K562 (cell line): Measurements from ENCODE around the gene TMEM150A. TPM values are rescaled to one million over a fixed set of nuclear protein-coding genes. Genes with fewer than 3 reads are reported as not detected.

ENCODE experiments used
- ATAC-seq: fragments of 200-7000 bp; cut with Tn5 transposase; 3 replicates; pipeline ENCODE4 v1.9.1; 2020; ENCODE audit warnings: moderate library complexity
- BruUV-seq: library from RNA; stranded (reverse); fragments of 400-500 nt; replicated peaks from 2 replicates; lab custom pipeline; 2021; lab: Mats Ljungman, UMichigan
- CTCF ChIA-PET: fragments of 300-600 bp; formaldehyde crosslinking; extraction: SDS; loops from one replicate; lab custom pipeline; 2021; ENCODE audit warnings: low intra/inter-chr PET ratio; lab: Yijun Ruan, JAX
- POLR2A ChIA-PET: fragments of 300-600, 350-650 bp; sonication (Branson Sonifier 250); formaldehyde crosslinking; extraction: SDS; loops from one replicate; lab custom pipeline; 2021; ENCODE audit warnings: antibody characterized with exemption, inconsistent platforms; lab: Yijun Ruan, JAX
- DNase-seq, 4 experiments: peaks; one replicate each; pipeline versions ENCODE4 v3.0.0 to v3.0.0-alpha.2; 2011 to 2018; ENCODE audit warnings: low spot score in 3 of 4, mixed read lengths in 3 of 4; ENCODE audit errors: extremely low read depth in 1 of 4
- FAIRE-seq: peaks from 2 replicates; lab custom pipeline; 2011; peaks lifted over from hg19 to GRCh38; lab: Jason Lieb, UNC
- H2AFZ ChIP-seq: 2 replicates; pipeline ENCODE4 v1.6.0; 2011; ENCODE audit warnings: low read depth, low read length, control low read depth, inconsistent platforms
- H3K27ac ChIP-seq: fragments of 200-600 bp; 3 replicates; pipeline ENCODE4 v1.8.0; 2011; ENCODE audit warnings: low read depth, mild to moderate bottlenecking, control low read depth, inconsistent platforms, low read length, moderate library complexity, mixed read lengths; ENCODE audit errors: extremely low read depth
- H3K27me3 ChIP-seq, 2 experiments: fragments of 300-600 bp in 1 of 2; 2 replicates in 1 of 2; 3 replicates in 1 of 2; pipeline versions ENCODE4 v1.6.0 to v1.8.0; 2011; ENCODE audit warnings: inconsistent platforms in 2 of 2, low read length in 2 of 2, mild to moderate bottlenecking in 1 of 2, mixed read lengths in 1 of 2, moderate library complexity in 1 of 2; ENCODE audit not compliant: control insufficient read depth in 2 of 2, insufficient read depth in 2 of 2
- H3K36me3 ChIP-seq: fragments of 300-600 bp; 3 replicates; pipeline ENCODE4 v1.8.0; 2011; ENCODE audit warnings: mild to moderate bottlenecking, low read length, inconsistent platforms; ENCODE audit not compliant: control insufficient read depth, insufficient read depth
- H3K4me1 ChIP-seq, 2 experiments: fragments of 200-600 bp in 1 of 2; replicated peaks in 1 of 2; 2 replicates in 1 of 2; 3 replicates in 1 of 2; pipeline versions ENCODE4 v1.5.1 to v1.8.0; 2011; ENCODE audit warnings: inconsistent platforms in 2 of 2, low read length in 2 of 2, mild to moderate bottlenecking in 1 of 2, mixed read lengths in 1 of 2, moderate library complexity in 1 of 2; ENCODE audit not compliant: control insufficient read depth in 2 of 2, insufficient read depth in 2 of 2
- H3K4me2 ChIP-seq: 2 replicates; pipeline ENCODE4 v1.6.1; 2011; ENCODE audit warnings: low read length, control low read depth, inconsistent platforms, mixed read lengths; ENCODE audit not compliant: insufficient read depth
- H3K4me3 ChIP-seq: fragments of 200-600 bp; sonication (generic), shearing (Covaris generic); 2 replicates; pipeline ENCODE4 v1.5.1; 2016; ENCODE audit warnings: control low read depth, inconsistent platforms
- H3K79me2 ChIP-seq: fragments of 200-600 bp; 3 replicates; pipeline ENCODE4 v1.8.0; 2011; ENCODE audit warnings: low read length, inconsistent platforms; ENCODE audit not compliant: control insufficient read depth, insufficient read depth
- H3K9ac ChIP-seq, 2 experiments: 2 replicates each; pipeline versions ENCODE4 v1.6.0 to v1.6.1; 2011; ENCODE audit warnings: low read depth in 2 of 2, low read length in 2 of 2, control low read depth in 1 of 2, inconsistent platforms in 1 of 2, mild to moderate bottlenecking in 1 of 2, mixed read lengths in 1 of 2; ENCODE audit not compliant: insufficient read depth in 1 of 2
- H3K9me1 ChIP-seq: one replicate; pipeline ENCODE4 v1.6.0; 2011; ENCODE audit warnings: inconsistent platforms, mild to moderate bottlenecking, low read length, moderate library complexity; ENCODE audit not compliant: control insufficient read depth, insufficient read depth
- H3K9me3 ChIP-seq: replicated peaks from 2 replicates; pipeline ENCODE4 v1.5.1; 2011; ENCODE audit warnings: low read depth, low read length, inconsistent platforms; ENCODE audit not compliant: control insufficient read depth, insufficient read depth
- H4K20me1 ChIP-seq: replicated peaks from 2 replicates; pipeline ENCODE4 v1.6.1; 2011; ENCODE audit warnings: low read length, inconsistent platforms, mixed read lengths; ENCODE audit not compliant: control insufficient read depth, insufficient read depth
- ELF1 ChIP-seq: fragments of 200-800 bp; sonication (Bioruptor generic); IDR thresholded peaks from 2 replicates; pipeline ENCODE4 v1.6.1; 2016; ENCODE audit warnings: missing genetic modification characterization, missing compliant biosample characterization
- HES1 ChIP-seq: fragments of 450-650 bp; IDR thresholded peaks from 2 replicates; pipeline ENCODE4 v1.6.1; 2016; ENCODE audit warnings: low read depth, mild to moderate bottlenecking, moderate library complexity
- HNRNPLL ChIP-seq: fragments of 200-400 bp; formaldehyde crosslinking; IDR thresholded peaks from 2 replicates; pipeline ENCODE4 v1.6.1; 2017; ENCODE audit warnings: low read length, low read depth, mild to moderate bottlenecking; ENCODE audit not compliant: poor library complexity, severe bottlenecking
- PHB ChIP-seq: fragments of 250-450 bp; sonication (Bioruptor Pico); IDR thresholded peaks from 2 replicates; pipeline ENCODE4 v1.5.0; 2021
- RB1 ChIP-seq: fragments of 450-650 bp; IDR thresholded peaks from 2 replicates; pipeline ENCODE4 v1.6.1; 2017; ENCODE audit warnings: low read depth, mild to moderate bottlenecking
- STAT5A ChIP-seq: IDR thresholded peaks from 2 replicates; pipeline ENCODE4 v1.6.1; 2012; ENCODE audit warnings: low read length, inconsistent platforms, borderline replicate concordance
- TEAD2 ChIP-seq: fragments of 450-650 bp; IDR thresholded peaks from 2 replicates; pipeline ENCODE4 v1.6.1; 2016; ENCODE audit warnings: missing genetic modification characterization, control low read depth, missing compliant biosample characterization
- THRAP3 ChIP-seq: fragments of 450-650 bp; IDR thresholded peaks from 2 replicates; pipeline ENCODE4 v1.6.1; 2016; ENCODE audit warnings: mild to moderate bottlenecking, inconsistent platforms, borderline replicate concordance
- WGBS: fragments of 100-300 bp; shearing (Covaris generic); methylation state at CpG from one replicate; pipeline ENCODE4 v1.1.6; 2016; ENCODE audit warnings: low coverage, mixed read lengths; ENCODE audit not compliant: insufficient coverage; ENCODE audit errors: missing lambda C conversion rate; 5-methylcytosine and 5-hydroxymethylcytosine counted together
- in situ Hi-C: fragments of 300-500 bp; cut with MboI; formaldehyde crosslinking; loops from 4 replicates; pipeline ENCODE4 v1.15.0; 2018; ENCODE audit warnings: inconsistent platforms, mixed read lengths
- intact Hi-C: fragments of 100-400 bp; cut with micrococcal nuclease; formaldehyde crosslinking; loops from 2 replicates; pipeline ENCODE4 v1.14.2; 2022
- polyA plus RNA-seq, 8 experiments: library from polyadenylated mRNA; depleted of rRNA in 4 of 8; stranded (reverse) in 5 of 8; unstranded in 3 of 8; fragments of >200 nt; fragmentation: Nextera tagmentation in 2 of 8; fragmentation: Illumina TruSeq in 1 of 8; extraction: Ambion mirVana in 2 of 8; extraction: Trizol in 1 of 8; gene quantifications; 2 replicates each; pipeline versions ENCODE4 v1.2.1 to v1.2.3, GENCODE V29; 2011 to 2014; ENCODE audit warnings: inconsistent platforms in 1 of 8, missing spikeins in 1 of 8
- total RNA-seq, 7 experiments: library from RNA; depleted of rRNA in 6 of 7; stranded (reverse); fragments of >200 nt in 6 of 7; fragmentation: Illumina TruSeq in 2 of 7; extraction: Trizol in 2 of 7; gene quantifications; 2 replicates each; pipeline versions ENCODE4 v1.2.1 to v1.2.3, GENCODE V29; 2011 to 2021; ENCODE audit warnings: low replicate concordance in 1 of 7
- TF ChIP-seq, protein P1 (sequence below): IDR thresholded peaks from 3 replicates; pipeline ENCODE4 v1.6.1; 2011; ENCODE audit warnings: borderline replicate concordance, mild to moderate bottlenecking; ENCODE audit not compliant: insufficient read length, insufficient read depth

TMEM150A gene
- total and polyA plus RNA-seq, 9 of the 15 experiments (the other 6 are each of a cell fraction or from before 2014, with no cell fraction given) = 3.9 to 17.1 (median 8.4) TPM

GRCh38 chr2:85635636-85636035 is 33.1 kb upstream of the TMEM150A start (continued):
- no peak for TF ChIP-seq THRAP3

DNA sequence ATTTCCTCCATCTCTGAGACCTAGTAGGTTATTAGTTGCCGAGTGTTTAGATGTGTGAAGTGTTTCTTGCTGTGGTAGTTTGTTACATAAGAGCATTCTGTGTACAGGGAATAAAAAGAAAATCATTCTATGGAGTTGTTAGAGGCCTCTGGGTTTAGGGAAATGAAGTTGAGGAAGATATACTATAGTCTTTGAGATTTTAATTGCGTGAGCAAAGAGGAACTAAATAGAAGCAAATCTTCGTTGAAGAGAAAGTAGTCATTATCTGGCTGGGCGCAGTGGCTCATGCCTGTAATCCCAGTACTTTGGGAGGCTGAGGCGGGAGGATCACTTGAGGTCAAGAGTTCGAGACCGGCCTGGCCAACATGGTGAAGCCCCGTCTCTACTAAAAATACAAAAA is 32.5 kb upstream of the TMEM150A start:
- DNase-seq = no peak
- in situ Hi-C loops = no loop called here

More for the DNA sequence above, 32.5 kb upstream of the TMEM150A start:
- H3K9ac ChIP-seq = no peak overlapping the region
- intact Hi-C loops = no loop called here
- H3K4me3 ChIP-seq = no peak overlapping the region
- H3K36me3 ChIP-seq = peaks cover 89% of the 10 kb centered on the region
- no peak for FAIRE-seq
- no TSS peak for BruUV-seq
- 77% methylated on average over 8 of the region's 8 CpGs for WGBS
- no peak for ATAC-seq
- H2AFZ ChIP-seq = no peak overlapping the region
- H3K9me1 ChIP-seq = no peaks in the 10 kb centered on the region
- no peaks in the 10 kb centered on the region for H3K4me1 ChIP-seq
- H3K4me2 ChIP-seq = no peak overlapping the region
- H4K20me1 ChIP-seq = peaks cover 6% of the 10 kb centered on the region; the same call in 1 of the 2 replicates
- TF ChIP-seq PHB (CRISPR knock-in tag) = no peak
- TF ChIP-seq STAT5A = no peak
- TF ChIP-seq ELF1 = no peak
- TF ChIP-seq, protein P1, sequence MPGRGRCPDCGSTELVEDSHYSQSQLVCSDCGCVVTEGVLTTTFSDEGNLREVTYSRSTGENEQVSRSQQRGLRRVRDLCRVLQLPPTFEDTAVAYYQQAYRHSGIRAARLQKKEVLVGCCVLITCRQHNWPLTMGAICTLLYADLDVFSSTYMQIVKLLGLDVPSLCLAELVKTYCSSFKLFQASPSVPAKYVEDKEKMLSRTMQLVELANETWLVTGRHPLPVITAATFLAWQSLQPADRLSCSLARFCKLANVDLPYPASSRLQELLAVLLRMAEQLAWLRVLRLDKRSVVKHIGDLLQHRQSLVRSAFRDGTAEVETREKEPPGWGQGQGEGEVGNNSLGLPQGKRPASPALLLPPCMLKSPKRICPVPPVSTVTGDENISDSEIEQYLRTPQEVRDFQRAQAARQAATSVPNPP = no peak
- no peak for TF ChIP-seq RB1
- no peak for TF ChIP-seq TEAD2
- no peak for TF ChIP-seq HES1
- TF ChIP-seq HNRNPLL = no peak
- no peaks in the 10 kb centered on the region for H3K27me3 ChIP-seq
- ChIA-PET POLR2A (interaction anchor here (0.6 to 1.2 kb wide), 4 partner anchors 9 to 30 kb away, joined by 3 read pairs; no protein-coding TSS in a partner anchor), CTCF (interaction anchor here (0.7 kb wide), 1 partner anchor 11 kb away, joined by 3 read pairs; no protein-coding TSS in a partner anchor)
- peaks cover 8% of the 10 kb centered on the region; the same call in 2 of the 3 replicates for H3K79me2 ChIP-seq
- H3K9me3 ChIP-seq = no peaks in the 10 kb centered on the region
- no peak overlapping the region for H3K27ac ChIP-seq
